Left forelimb (tissue), 1 donor: ENCODE results near the gene RPTOR.
"Not testable (repeated sequence)": the region's sequence is repeated elsewhere in the genome, so short reads cannot be mapped to it uniquely, and the experiment has no call there.

Experiments
- DNase-seq: peaks from one replicate; pipeline ENCODE4 v3.0.0-alpha.2; 2018; ENCODE audit warnings: low spot score

RPTOR gene

DNA sequence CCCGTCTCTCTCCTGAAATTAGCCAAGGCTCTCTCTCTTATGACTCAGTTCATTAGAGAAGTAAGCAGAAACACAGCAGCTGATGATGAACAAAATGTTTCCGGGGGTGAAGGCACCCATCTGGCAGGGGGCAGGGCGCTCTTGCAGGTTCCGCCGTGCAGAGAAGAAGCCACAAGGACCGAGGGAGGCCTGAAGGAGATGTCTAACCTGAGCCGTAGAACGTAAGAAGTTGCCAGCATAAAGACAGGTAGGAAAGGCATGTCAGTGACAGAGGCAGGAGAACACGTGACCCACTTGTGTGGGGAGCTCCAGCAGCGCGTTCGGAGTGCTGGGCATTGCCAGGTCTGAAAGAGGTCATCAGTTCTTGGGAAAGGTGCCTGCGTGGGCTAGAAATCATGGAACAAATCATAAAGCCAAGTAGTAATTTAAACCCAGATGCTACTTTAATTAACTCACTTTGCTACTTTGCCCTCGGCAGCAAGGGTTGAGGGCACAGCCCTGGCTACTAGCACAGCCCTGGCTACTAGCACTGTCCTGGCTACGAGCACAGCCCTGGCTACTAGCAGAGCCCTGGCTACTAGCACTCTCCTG lies 198.6 kb downstream of the RPTOR start:
- DNase-seq: no peak

DNA sequence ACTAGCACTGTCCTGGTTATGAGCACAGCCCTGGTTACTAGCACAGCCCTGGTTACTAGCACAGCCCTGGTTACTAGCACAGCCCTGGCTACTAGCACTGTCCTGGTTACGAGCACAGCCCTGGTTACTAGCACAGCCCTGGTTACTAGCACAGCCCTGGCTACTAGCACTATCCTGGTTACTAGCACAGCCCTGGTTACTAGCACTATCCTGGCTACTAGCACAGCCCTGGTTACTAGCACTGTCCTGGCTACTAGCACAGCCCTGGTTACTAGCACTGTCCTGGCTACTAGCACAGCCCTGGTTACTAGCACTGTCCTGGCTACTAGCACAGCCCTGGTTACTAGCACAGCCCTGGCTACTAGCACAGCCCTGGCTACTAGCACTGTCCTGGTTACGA lies 199.3 kb downstream of the RPTOR start:
- DNase-seq: not testable (repeated sequence)

DNA sequence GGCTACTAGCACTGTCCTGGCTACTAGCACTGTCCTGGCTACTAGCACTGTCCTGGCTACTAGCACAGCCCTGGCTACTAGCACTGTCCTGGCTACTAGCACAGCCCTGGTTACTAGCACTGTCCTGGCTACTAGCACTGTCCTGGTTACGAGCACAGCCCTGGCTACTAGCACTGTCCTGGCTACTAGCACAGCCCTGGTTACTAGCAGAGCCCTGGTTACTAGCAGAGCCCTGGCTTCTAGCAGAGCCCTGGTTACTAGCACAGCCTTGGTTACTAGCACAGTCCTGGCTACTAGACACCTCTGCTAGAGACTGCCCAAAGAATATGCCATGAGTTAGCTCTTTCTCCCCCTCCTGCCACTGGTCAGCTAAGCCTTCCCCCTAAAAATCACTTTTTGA lies 200.1 kb downstream of the RPTOR start:
- not testable (repeated sequence) for DNase-seq

DNA sequence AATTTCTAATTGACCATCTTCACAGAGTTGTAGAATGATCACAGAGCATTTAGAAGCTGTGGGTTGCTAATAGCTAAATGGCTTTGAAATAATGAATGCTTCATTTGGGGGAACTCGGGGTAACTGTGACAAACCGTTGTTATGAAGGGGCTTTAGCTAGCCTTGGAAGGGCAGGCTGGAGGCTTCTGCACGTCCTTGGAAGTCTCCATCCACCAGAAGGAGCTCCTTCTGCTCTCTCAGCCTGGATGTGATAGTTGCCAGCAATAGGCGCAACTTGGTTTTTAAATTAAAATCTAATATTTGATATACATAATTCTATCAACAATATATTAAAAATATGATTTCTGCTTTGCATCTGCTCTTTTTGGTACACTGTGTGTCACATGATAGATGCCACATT lies 200.5 kb downstream of the RPTOR start:
- no peak for DNase-seq

DNA sequence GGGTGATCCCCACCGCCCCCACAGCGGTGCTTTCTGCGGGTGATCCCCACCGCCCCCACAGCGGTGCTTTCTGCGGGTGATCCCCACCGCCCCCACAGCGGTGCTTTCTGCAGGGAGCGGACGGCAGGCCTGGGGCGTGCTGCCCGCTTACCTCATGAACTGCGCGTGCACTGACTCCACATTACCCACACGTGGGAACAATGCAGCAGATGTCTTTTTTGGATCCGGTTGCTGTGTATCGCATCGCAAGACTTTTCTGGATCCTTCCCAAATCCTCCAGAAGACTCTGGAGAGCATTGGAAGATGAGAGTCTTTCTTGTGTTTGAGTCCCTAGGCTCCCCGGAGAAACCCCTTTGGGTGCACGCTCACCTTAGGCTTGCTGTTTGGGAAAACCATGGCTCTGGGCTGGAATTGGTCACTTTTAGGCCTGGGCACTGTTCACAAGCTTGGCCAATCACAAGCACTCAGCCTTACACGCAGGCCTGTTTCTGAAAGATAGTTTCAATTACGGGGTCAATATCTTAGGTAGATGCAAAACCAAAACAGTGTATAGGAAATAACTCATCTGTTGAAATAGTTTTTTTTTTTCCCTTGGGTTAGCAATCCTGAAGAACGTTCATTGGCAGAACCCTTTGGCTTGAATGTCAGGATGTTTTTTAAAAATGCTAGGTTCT lies 201.8 kb downstream of the RPTOR start:
- no peak for DNase-seq

DNA sequence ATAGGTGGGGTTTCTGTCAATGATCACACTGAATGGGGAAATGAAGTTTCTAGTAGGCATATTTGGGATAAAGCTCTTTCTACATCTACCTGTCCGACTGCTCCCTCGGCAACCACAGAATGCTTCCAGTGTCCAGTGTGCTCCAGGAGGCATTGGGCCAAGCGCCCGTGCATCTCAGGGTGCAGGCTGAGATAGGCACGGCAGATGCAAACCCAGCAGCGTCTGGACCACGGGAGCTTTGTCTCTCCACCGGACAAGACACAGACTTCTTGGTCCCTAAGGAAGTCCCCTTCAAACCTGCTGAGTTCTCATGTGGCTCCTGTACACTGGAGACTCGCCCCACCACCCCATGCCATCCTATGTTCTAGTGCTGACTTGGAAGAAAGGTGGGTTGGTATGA lies 202.8 kb downstream of the RPTOR start:
- DNase-seq: no peak

DNA sequence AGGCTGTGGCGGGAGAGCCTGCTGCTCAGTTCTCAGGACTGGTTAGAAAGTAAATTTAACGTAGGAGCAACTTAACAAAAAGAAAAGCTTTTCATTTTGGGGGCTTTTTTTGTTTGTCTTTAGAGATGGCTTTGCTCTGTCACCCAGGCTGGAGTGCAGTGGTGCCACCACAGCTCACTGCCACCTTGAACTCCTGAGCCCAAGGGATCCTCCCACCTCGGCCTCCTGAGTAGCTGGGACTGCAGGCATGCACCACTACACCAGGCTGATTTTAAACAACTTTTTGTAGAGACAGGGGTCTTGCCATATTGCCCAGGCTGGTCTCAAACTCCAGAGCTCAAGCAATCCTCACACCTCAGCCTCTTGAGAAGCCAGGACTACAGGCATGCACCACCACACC lies 205.0 kb downstream of the RPTOR start:
- DNase-seq: peak; percentile 12

DNA sequence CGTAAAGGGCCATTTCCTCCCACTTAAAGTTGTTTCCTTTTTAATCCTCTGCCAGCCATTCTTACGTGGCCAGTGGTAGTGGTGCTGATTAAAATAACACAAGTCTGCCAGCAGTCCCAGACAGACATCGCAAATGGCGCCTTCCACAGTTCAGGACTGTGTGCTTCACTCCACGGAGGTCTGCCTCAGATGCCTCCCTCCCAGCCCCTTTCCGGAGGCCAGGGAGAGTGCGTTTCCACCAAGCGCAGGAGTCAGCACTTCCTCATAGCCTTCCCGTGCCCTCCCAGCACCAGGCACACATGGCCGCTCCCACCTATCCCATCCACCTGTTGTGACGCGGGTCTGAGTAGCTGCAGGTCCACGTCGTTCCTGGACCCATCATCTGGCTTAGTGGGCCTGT lies 205.6 kb downstream of the RPTOR start:
- DNase-seq: peak; percentile 51

DNA sequence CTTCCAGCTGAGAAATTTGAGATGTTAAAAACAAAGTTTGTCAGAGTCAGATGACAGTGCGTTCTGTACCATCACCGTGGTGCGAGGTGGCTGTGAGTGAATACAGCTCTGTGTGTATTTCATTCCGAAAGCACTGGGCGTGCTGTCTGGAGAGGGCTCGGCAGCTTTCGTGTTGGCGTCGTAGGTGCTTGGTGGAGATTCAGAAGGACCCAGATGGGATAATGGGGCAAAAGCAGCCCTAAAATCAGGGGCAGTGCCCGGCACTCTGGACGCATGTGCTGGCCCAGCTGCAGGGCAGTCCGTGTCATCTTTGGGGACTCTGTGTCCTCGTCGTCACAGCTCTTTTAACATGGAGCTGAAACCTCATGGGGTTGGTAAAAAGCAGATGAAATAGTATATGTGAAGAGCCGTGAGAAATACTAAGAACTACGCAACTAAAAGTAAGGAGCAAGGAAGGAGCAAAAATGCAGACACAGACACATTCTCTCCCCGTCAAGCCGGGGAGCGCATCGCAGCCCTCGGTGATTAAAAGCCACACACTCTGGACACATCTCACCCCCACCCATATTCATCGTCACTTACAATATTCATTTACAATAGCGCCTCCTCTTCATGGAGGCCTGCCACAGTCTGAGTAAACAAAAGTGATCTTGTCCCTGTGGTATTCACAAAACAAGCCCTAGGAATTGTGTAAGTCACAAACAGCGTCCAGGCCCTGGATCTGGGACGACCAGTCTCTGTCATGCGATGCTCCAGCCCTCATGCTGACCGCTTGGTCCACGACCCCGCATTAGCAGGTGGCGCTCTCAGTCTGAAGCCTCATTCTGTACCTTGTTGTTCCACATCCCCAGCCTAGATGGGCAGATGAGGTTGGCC lies 206.7 kb downstream of the RPTOR start:
- DNase-seq: no peak

DNA sequence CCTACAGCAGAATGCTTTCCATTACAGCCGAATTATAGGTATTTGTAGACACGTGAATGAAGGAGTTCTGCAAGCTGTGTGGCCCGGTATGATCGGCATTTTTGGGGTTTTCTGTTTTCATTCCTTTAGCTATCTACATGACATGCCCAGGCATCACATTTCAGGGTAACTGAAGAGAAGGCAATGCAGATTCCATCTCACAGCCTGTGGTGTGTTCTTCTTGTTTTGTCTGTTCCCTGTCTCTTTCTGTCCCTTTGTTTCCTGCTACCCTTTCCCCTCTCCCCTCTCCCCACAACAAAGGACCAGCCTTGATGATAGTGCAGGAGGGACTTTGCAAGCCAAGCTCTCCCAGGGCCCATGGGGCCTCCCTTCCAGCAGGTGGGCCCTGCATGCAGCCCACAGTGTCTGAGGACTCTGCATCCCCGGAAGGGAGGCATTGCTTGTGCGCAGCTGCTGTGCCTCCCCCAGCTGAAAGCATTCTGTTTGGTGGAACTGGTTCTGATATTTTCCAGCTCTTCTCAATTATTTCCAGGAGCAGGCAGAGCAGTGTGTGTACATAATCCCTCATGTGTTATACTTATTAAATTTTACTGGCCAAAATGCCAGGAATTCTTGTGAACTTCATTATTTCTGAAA lies 207.4 kb downstream of the RPTOR start:
- DNase-seq: no peak

DNA sequence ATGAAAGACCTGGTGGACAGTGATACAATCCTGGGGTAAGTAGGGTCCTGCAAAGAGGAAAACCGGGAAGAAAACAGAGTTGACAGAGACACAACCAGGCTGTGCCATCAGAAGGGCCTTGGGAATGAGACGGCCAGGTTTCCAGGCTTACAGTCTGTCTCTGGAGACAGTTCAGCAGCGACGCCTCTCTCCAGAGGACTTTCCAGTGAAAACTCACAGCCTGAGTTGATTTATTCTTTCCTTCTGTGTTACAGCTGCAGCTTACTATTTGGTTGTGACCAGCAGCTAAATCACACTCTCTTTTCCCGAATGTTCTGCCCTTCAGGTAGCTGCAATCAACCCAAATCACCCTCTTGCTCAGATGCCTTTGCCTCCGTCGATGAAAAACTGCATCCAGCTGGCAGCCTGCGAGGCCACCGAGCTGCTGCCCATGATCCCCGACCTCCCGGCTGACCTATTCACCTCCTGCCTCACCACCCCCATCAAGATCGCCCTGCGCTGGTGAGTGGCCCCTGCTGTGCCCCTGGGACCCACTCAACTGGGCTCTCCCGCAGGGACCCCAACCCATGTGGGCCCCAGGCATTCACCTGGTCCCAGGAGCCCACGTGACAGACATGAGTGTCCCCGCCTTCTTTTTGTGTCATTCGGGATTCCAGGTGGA lies 209.2 kb downstream of the RPTOR start:
- DNase-seq: no peak

DNA sequence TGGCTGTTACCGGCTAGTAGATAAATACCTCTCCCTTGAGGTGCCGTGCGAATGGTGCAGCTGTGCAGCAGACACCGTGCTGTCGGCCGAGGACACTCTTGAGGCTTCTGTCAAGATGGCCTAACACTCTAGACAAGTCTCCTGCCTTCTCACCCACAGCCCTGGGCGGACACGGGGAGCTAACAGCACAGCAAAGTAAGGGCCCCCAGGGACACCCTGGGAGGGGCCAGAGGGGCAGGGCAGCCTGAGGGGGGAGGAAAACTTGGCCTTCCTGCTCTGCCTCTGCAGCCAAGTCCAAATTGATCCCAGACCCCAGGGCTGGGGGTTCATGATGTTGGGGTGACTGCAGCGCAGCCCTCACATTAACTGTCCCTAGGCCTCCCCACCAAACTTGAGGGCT lies 210.2 kb downstream of the RPTOR start:
- no peak for DNase-seq

DNA sequence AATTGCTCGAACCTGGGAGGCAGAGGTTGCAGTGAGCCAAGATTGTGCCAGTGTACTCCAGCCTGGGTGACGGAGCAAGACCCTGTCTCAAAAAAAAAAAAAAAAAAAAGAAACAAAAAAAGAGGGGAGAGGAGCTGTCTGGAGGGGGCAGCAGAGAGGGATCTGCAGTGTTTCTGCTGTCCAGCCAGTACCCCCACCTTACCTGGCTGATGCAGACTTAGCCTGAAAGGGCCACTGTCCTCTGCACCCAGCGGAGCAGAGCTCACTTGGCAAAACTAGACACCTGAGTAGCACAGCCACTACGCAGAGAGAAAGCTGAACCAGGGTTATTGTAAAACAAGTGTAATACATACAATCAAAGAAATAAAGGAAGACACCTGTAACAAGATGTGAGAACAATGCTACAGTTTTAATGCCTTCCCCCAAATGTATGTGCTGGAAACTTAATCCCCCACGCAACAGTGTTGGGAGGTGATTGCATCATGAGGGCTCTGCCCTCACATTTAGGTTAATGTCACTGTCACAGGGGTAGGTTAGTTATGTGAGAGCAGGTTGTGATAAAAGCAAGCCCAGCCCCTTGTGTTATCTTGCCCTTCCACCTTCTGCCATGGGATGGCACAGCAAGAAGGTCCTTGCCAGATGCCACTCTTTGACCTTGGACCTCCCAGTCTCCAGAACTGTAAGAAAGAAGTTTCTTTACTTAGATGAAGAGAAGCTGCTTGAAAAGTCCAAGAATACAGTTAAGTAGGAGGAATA lies 211.2 kb downstream of the RPTOR start:
- no peak for DNase-seq

DNA sequence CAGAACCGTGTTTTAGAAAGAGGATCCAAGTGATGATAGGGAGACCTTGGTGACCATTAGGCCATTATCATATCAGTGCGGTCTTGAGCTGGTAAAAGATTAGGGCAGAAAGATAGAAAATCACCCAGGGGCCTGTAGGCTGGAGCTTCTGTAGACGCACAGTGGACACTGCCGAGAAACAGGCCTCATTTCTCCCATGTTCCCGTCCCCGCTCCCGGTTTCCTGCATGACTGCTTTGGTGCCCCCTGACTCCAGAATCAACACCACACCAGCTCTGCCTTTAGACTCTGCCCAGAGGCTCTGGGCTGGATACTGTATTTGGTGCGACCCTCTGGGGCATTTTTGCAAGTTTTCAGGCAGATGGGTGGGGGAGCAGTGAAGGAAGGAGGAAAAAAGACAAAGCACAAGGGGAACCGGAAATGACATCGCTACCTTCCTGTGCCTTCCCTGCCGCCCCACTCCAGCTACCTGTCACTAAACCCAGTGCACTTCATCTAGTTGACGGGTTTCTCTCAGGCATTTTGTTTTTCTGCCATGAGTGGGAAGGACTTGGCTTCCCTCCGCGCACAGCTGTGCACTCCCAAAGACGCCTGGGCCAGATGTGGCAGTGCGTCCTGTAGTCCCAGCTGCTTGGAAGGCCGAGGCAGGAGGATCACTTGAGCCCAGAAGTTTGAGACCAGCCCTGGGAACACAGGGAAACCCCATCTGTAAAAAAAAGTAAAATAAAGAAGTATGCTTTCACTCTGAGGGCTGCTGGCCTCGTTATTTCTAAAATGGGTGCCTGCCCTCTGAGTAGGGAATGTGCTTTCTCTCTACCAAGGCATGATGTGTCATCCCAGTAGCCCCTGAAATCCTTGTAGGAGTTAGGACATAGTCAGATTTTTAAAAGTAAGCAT lies 214.1 kb downstream of the RPTOR start:
- peak; percentile 75 for DNase-seq

DNA sequence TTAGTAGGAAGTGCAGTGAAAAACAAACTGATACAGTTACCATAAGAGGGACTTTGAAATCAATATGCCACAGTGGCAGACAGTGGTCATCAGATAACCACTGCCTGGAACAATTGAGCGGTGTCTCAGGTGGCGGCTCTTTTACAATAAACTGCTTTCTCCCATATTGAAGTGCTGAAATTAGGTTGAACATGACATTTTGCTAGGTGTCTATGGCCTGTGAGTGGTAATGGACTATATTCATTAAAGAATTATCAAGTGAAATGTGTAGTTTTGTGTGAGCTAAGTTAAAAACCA lies 214.7 kb downstream of the RPTOR start:
- peak; percentile 8 for DNase-seq

DNA sequence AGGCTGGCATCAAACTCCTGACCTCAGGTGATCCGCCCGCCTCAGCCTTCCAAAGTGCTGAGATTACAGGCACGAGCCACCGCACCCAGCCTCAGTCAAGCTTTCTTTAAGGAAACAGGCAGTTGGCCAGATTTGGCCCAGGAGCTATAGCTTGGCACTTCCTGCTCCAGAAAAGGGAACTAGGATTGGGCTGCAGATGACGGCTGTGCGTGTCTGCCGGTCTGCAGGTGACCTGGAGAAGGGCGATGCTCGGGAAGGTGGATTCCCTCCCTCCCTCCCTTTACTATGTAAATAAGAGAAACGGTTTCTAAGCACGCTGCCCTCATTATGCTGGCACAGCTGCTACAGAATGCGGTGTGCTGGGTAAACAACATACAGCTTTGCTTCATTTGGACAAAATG lies 215.9 kb downstream of the RPTOR start:
- DNase-seq: peak; percentile 31

DNA sequence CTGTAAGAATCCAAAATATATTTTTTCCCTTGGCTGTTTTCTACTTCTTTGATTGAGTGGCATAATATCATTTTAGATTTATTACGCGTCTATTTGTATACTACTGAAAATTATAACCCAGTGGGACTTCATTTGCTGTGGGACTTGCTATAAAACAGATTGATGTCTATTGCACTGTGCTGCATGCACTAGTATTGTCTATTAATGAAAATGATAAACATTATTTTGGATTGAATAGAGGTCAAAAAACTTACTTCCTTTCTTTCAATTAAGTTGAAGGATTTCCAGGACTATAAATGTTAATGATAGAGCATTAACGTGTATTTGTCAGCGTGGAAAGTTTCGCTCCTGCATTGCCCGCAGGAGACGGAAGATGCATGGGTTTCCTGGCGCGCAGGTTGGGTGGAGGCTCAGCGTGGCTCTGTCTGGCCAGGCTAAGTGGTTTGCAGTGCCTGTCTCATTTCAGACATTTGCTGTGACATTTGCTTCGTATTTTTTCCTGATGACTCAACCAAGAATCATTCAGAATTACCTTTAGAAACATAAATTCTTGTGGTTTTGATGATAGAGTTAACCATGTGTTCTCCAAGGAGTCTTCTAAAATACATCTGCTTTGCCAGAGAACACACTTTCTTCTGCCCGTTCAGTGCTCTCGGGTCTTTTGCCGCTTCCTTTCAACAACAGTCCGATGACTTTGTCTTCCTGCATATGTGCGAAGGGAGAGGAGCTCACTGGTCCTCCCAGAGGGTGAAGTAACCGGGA lies 216.7 kb downstream of the RPTOR start:
- DNase-seq: peak; percentile 34

DNA sequence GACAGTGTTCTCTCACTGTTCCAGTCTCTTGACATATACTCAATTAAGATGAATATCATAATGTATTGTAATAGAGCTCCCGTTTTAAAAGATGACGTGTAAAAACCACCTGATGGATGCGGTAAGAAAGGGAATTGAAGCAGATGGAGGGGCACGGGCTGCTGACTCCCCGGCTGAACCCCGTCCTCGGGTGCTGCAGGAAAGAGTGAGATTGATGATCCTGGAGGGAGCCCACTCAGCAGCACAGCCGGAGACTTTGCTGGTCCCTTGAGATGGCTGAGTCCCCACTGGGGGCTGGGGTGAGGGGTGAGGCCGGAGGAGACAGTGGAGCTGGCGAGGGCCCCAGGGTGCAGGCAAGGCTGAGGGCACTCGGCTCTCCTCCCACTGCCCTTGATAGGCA lies 217.4 kb downstream of the RPTOR start:
- DNase-seq: no peak

DNA sequence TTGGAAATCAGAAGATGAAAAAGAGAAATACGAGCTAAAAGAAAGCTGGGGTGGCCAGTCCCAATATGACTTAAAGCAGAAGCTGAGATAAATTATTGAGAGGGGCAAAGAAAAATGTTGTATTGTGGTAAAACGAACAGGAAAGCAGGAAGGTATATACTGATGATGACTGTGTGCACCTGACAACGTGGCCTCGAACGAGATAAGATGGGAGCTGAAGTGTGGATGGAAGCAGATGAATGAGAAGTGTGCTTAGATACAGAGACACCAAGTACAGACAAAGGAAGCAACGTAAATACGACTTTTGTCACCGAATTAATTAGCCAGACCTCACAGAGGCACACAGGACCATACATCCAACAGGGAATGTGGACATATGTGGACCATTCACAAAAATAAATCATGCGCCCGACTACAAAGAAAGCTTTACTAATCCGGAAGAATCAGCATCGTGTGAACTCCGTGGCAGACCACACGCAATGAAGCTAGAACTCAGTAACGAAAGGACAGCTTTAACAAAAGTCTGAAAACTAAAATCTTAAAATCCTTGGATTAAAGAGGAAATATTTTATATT lies 218.7 kb downstream of the RPTOR start:
- DNase-seq: no peak
